Measurements from ENCODE around the gene ZC3H7B.

Gene ZC3H7B

GRCh38 chr22:41381329-41382097 lies 80.2 kb downstream of the ZC3H7B start, which contains the start of gene TEF:
TSS of gene TEF (plus strand) at chr22:41381942. CDS start at chr22:41382045, 103 bp downstream.
- Histone ChIP-seq H3K79me2 (ENCODE audit: insufficient read depth, low read length) (peaks cover 7% of the 10 kb centered on the region; the same call in 1 of the 2 replicates), H2AFZ (ENCODE audit: low read length) (peak within 1 kb of the TSS; percentile 95)

GRCh38 chr22:41382098-41382578 lies 80.8 kb downstream of the ZC3H7B start:
- Histone ChIP-seq H3K27me3 (ENCODE audit: insufficient read depth, low read length, poor library complexity, severe bottlenecking) (no peaks in the 10 kb centered on the region), H3K9me2 (replicated peaks; ENCODE audit: low read depth, low read length) (no peaks in the 10 kb centered on the region), H3K9me3 (ENCODE audit: insufficient read depth, low read depth, low read length) (no peaks in the 10 kb centered on the region), H3F3A (ENCODE audit: low read depth) (no peaks in the 10 kb centered on the region), H4K20me1 (ENCODE audit: insufficient read depth, low read length, poor library complexity, severe bottlenecking) (no peaks in the 10 kb centered on the region), H3K79me2 (ENCODE audit: insufficient read depth, low read length) (peaks cover 7% of the 10 kb centered on the region; the same call in 1 of the 2 replicates), H3K4me2 (ENCODE audit: low read depth, low read length, poor library complexity, severe bottlenecking) (peak overlapping the region; percentile 100), H3K4me1 (ENCODE audit: insufficient read depth, low read length, poor library complexity, severe bottlenecking) (peaks cover 16% of the 10 kb centered on the region), H2AFZ (ENCODE audit: low read length) (peak overlapping the region; percentile 95), H3K9ac (ENCODE audit: low read depth, low read length, poor library complexity, severe bottlenecking) (peak overlapping the region; percentile 81), H3K4me3 (ENCODE audit: low read length, poor library complexity, severe bottlenecking) (peak overlapping the region; percentile 97), H3K36me3 (ENCODE audit: insufficient read depth, low read length) (no peaks in the 10 kb centered on the region)
- TF ChIP-seq CTCF (conservative IDR thresholded peaks at IDR 0.05; ENCODE audit: low read length) (no peak), EZH2phosphoT487 (IDR thresholded peaks at IDR 0.05; ENCODE audit: borderline replicate concordance) (no peak)

More at GRCh38 chr22:41381329-41382097, 80.2 kb downstream of the ZC3H7B start, which contains the start of gene TEF:
- Histone ChIP-seq H3F3A (ENCODE audit: low read depth) (no peaks in the 10 kb centered on the region), H3K9me2 (replicated peaks; ENCODE audit: low read depth, low read length) (no peaks in the 10 kb centered on the region), H3K36me3 (ENCODE audit: insufficient read depth, low read length) (no peaks in the 10 kb centered on the region), H3K4me3 (ENCODE audit: low read length, poor library complexity, severe bottlenecking) (peak within 1 kb of the TSS; percentile 97), H4K20me1 (ENCODE audit: insufficient read depth, low read length, poor library complexity, severe bottlenecking) (no peaks in the 10 kb centered on the region), H3K4me2 (ENCODE audit: low read depth, low read length, poor library complexity, severe bottlenecking) (peak within 1 kb of the TSS; percentile 100), H3K4me1 (ENCODE audit: insufficient read depth, low read length, poor library complexity, severe bottlenecking) (peaks cover 16% of the 10 kb centered on the region), H3K9me3 (ENCODE audit: insufficient read depth, low read depth, low read length) (no peaks in the 10 kb centered on the region), H3K27me3 (ENCODE audit: insufficient read depth, low read length, poor library complexity, severe bottlenecking) (no peaks in the 10 kb centered on the region), H3K9ac (ENCODE audit: low read depth, low read length, poor library complexity, severe bottlenecking) (peak within 1 kb of the TSS; percentile 81)
- TF ChIP-seq EZH2phosphoT487 (IDR thresholded peaks at IDR 0.05; ENCODE audit: borderline replicate concordance) (no peak), CTCF (conservative IDR thresholded peaks at IDR 0.05; ENCODE audit: low read length) (no peak)

- H2AFZ ChIP-seq (ENCODE audit: low read length), result peak overlapping the region; percentile 95
- H3K4me2 ChIP-seq (ENCODE audit: low read depth, low read length, poor library complexity, severe bottlenecking), result peak overlapping the region; percentile 100
- peaks cover 7% of the 10 kb centered on the region; the same call in 1 of the 2 replicates for H3K79me2 ChIP-seq (ENCODE audit: insufficient read depth, low read length)
- H3K9ac ChIP-seq (ENCODE audit: low read depth, low read length, poor library complexity, severe bottlenecking), result peak overlapping the region; percentile 81
- H3K9me3 ChIP-seq (ENCODE audit: insufficient read depth, low read depth, low read length), result no peaks in the 10 kb centered on the region
- H3K4me1 ChIP-seq (ENCODE audit: insufficient read depth, low read length, poor library complexity, severe bottlenecking), result peaks cover 16% of the 10 kb centered on the region
- TF ChIP-seq CTCF (conservative IDR thresholded peaks at IDR 0.05; ENCODE audit: low read length) (no peak), EZH2phosphoT487 (IDR thresholded peaks at IDR 0.05; ENCODE audit: borderline replicate concordance) (no peak)
- H3K4me3 ChIP-seq (ENCODE audit: low read length, poor library complexity, severe bottlenecking), result peak overlapping the region; percentile 97
- H3K9me2 ChIP-seq (replicated peaks; ENCODE audit: low read depth, low read length), result no peaks in the 10 kb centered on the region
- no peaks in the 10 kb centered on the region for H3K36me3 ChIP-seq (ENCODE audit: insufficient read depth, low read length)
- H3K27me3 ChIP-seq (ENCODE audit: insufficient read depth, low read length, poor library complexity, severe bottlenecking), result no peaks in the 10 kb centered on the region
- H3F3A ChIP-seq (ENCODE audit: low read depth), result no peaks in the 10 kb centered on the region
- no peaks in the 10 kb centered on the region for H4K20me1 ChIP-seq (ENCODE audit: insufficient read depth, low read length, poor library complexity, severe bottlenecking)
Measured at GRCh38 chr22:41382610-41383009, 81.3 kb downstream of the ZC3H7B start.
